Endothelial cell of umbilical vein (primary cell): Measurements from ENCODE around the gene MEPCE. TPM values are rescaled to one million over a fixed set of nuclear protein-coding genes. Genes with fewer than 3 reads are reported as not detected.

Experiments
- BruUV-seq: library from RNA; stranded (reverse); fragments of 400-500 nt; replicated peaks from 2 replicates; lab custom pipeline; 2021; lab: Mats Ljungman, UMichigan
- CTCF ChIA-PET: fragments of 300-600, 350-600 bp; sonication (Branson Sonifier 250); formaldehyde crosslinking; loops from one replicate; lab custom pipeline; 2021; ENCODE audit warnings: antibody characterized with exemption, inconsistent platforms; lab: Charles Lee
- POLR2A ChIA-PET: fragments of 300-600, 350-600 bp; sonication (Branson Sonifier 250); formaldehyde crosslinking; loops from one replicate; lab custom pipeline; 2021; ENCODE audit warnings: antibody characterized with exemption, inconsistent platforms; lab: Charles Lee
- DNase-seq: peaks from one replicate; pipeline ENCODE4 v3.0.0-alpha.2; 2011; ENCODE audit warnings: low read depth, low spot score
- FAIRE-seq: peaks from 2 replicates; lab custom pipeline; 2011; peaks lifted over from hg19 to GRCh38; lab: Jason Lieb, UNC
- H2AFZ ChIP-seq: 2 replicates; pipeline ENCODE4 v1.6.0; 2012; ENCODE audit warnings: low read depth, low read length, control low read depth, inconsistent platforms
- H3K27ac ChIP-seq: 2 replicates; pipeline ENCODE4 v1.5.1; 2011; ENCODE audit warnings: low read depth, mild to moderate bottlenecking, control low read depth, low read length, moderate library complexity; ENCODE audit not compliant: insufficient read depth
- H3K27me3 ChIP-seq, 2 experiments: 2 replicates each; pipeline versions ENCODE4 v1.6.0 to v1.6.1; 2011; ENCODE audit warnings: low read length in 2 of 2, mixed read lengths in 1 of 2; ENCODE audit not compliant: control insufficient read depth in 2 of 2, insufficient read depth in 2 of 2
- H3K36me3 ChIP-seq, 2 experiments: 2 replicates in 1 of 2; 3 replicates in 1 of 2; pipeline ENCODE4 v1.5.1; 2011; ENCODE audit warnings: low read length in 2 of 2, mild to moderate bottlenecking in 1 of 2, moderate library complexity in 1 of 2; ENCODE audit not compliant: control insufficient read depth in 2 of 2, insufficient read depth in 2 of 2; ENCODE audit errors: extremely low read depth in 1 of 2
- H3K4me1 ChIP-seq: 3 replicates; pipeline ENCODE4 v1.5.1; 2011; ENCODE audit warnings: mild to moderate bottlenecking, low read length; ENCODE audit not compliant: control insufficient read depth, insufficient read depth; ENCODE audit errors: extremely low read depth
- H3K4me2 ChIP-seq: 2 replicates; pipeline ENCODE4 v1.6.1; 2011; ENCODE audit warnings: low read length, control low read depth, mixed read lengths; ENCODE audit not compliant: insufficient read depth
- H3K4me3 ChIP-seq, 3 experiments: fragments of 200-600 bp in 1 of 3; sonication (generic), shearing (Covaris generic) in 1 of 3; replicated peaks in 1 of 3; 2 replicates each; pipeline ENCODE4 v1.5.1; 2011 to 2016; ENCODE audit warnings: control low read depth in 3 of 3, low read length in 3 of 3, mild to moderate bottlenecking in 2 of 3, inconsistent platforms in 1 of 3, low read depth in 1 of 3, moderate library complexity in 1 of 3; ENCODE audit not compliant: insufficient read depth in 1 of 3
- H3K79me2 ChIP-seq: 2 replicates; pipeline ENCODE4 v1.6.0; 2012; ENCODE audit warnings: low read length, inconsistent platforms; ENCODE audit not compliant: control insufficient read depth, insufficient read depth
- H3K9ac ChIP-seq: replicated peaks from 2 replicates; pipeline ENCODE3; 2011; ENCODE audit warnings: low read length, control low read depth; ENCODE audit not compliant: insufficient read depth; ENCODE audit errors: extremely low read depth
- H3K9me1 ChIP-seq: replicated peaks from 3 replicates; pipeline ENCODE4 v1.6.0; 2011; ENCODE audit warnings: mild to moderate bottlenecking, low read length; ENCODE audit not compliant: control insufficient read depth, insufficient read depth; ENCODE audit errors: extremely low read depth
- H3K9me3 ChIP-seq: replicated peaks from 2 replicates; pipeline ENCODE4 v1.5.1; 2012; ENCODE audit warnings: low read length, inconsistent platforms; ENCODE audit not compliant: control insufficient read depth, insufficient read depth
- H4K20me1 ChIP-seq: replicated peaks from 2 replicates; pipeline ENCODE3; 2011; ENCODE audit warnings: mild to moderate bottlenecking, low read length; ENCODE audit not compliant: control insufficient read depth, insufficient read depth; ENCODE audit errors: extremely low read depth
- CTCF ChIP-seq, 2 donors: IDR thresholded peaks; 1 replicate in 1 of 2; 2 replicates in 1 of 2; pipeline ENCODE4 v1.5.1; 2011; ENCODE audit warnings: low read length in 2 of 2, mild to moderate bottlenecking in 2 of 2, moderate library complexity in 2 of 2, control low read depth in 1 of 2, inconsistent platforms in 1 of 2, low read depth in 1 of 2; ENCODE audit not compliant: insufficient read depth in 1 of 2; ENCODE audit errors: extremely low read depth in 1 of 2
- EZH2 ChIP-seq: IDR thresholded peaks from 2 replicates; pipeline ENCODE4 v1.6.1; 2012; ENCODE audit warnings: borderline replicate concordance, low read depth, mild to moderate bottlenecking, moderate library complexity, low read length, inconsistent platforms; ENCODE audit not compliant: severe bottlenecking
- FOS ChIP-seq: IDR thresholded peaks from 2 replicates; pipeline ENCODE4 v1.6.1; 2011; ENCODE audit warnings: mild to moderate bottlenecking, low read length, moderate library complexity, borderline replicate concordance; ENCODE audit not compliant: insufficient read depth
- GATA2 ChIP-seq: IDR thresholded peaks from 2 replicates; pipeline ENCODE4 v1.7.0; 2011; ENCODE audit warnings: low read depth, mild to moderate bottlenecking, moderate library complexity, mixed read lengths, low read length; ENCODE audit not compliant: insufficient read length, insufficient read depth
- JUN ChIP-seq: IDR thresholded peaks from 2 replicates; pipeline ENCODE4 v1.6.1; 2011; ENCODE audit warnings: borderline replicate concordance, low read depth; ENCODE audit not compliant: insufficient read length, insufficient read depth
- MYC ChIP-seq: IDR thresholded peaks from one replicate; pipeline ENCODE4 v1.6.1; 2011; ENCODE audit warnings: mild to moderate bottlenecking, low read depth, low read length
- POLR2A ChIP-seq: IDR thresholded peaks from 2 replicates; pipeline ENCODE4 v1.6.1; 2012; ENCODE audit warnings: low read depth, mild to moderate bottlenecking, control low read depth, low read length
- POLR2AphosphoS5 ChIP-seq: IDR thresholded peaks from 2 replicates; pipeline ENCODE4 v1.6.1; 2012; ENCODE audit warnings: low read depth, mild to moderate bottlenecking, control low read depth, low read length, moderate library complexity; ENCODE audit not compliant: insufficient read depth
- dilution Hi-C: fragments of 300-500 bp; cut with MboI; formaldehyde crosslinking; loops from one replicate; pipeline ENCODE4 v1.15.0; 2019; ENCODE audit warnings: low sequenced_read_pairs; ENCODE audit not compliant: extremely low pct_ligation_motif_present
- intact Hi-C: fragments of 100-400 bp; cut with micrococcal nuclease; formaldehyde crosslinking; loops from one replicate; pipeline ENCODE4 v1.10.0; 2022
- polyA plus RNA-seq, 4 experiments: library from polyadenylated mRNA; depleted of rRNA in 3 of 4; stranded (reverse) in 3 of 4; unstranded in 1 of 4; fragments of >200 nt; gene quantifications; 2 replicates each; pipeline versions ENCODE4 v1.2.1 to v1.2.3, GENCODE V29; 2011 to 2012; ENCODE audit warnings: missing spikeins in 1 of 4
- total RNA-seq: library from RNA; stranded (reverse); gene quantifications from 2 replicates; pipeline ENCODE4 v1.2.3, GENCODE V29; 2021
- TF ChIP-seq, protein P1 (sequence below): IDR thresholded peaks from 2 replicates; pipeline ENCODE4 v1.6.1; 2011; ENCODE audit not compliant: insufficient read depth, insufficient read length

Gene MEPCE
- total and polyA plus RNA-seq, 2 donors (not counting 3 experiments of a cell fraction or from before 2014, with no cell fraction given): 23.3 to 45.8 TPM

- intact Hi-C loops (no loop called here), dilution Hi-C loops (no loop called here)
- no TSS peak for BruUV-seq
- CTCF ChIA-PET: interaction anchor here (1.0 to 1.6 kb wide), 2 partner anchors 13 to 31 kb away, joined by 3 read pairs; no protein-coding TSS in a partner anchor
- Histone ChIP-seq H3K4me1 (no peaks in the 10 kb centered on the region), H4K20me1 (no peaks in the 10 kb centered on the region), H3K4me2 (no peak overlapping the region), H3K9me1 (no peaks in the 10 kb centered on the region), H3K79me2 (no peaks in the 10 kb centered on the region), H2AFZ (no peak overlapping the region), H3K9me3 (no peaks in the 10 kb centered on the region), H3K4me3 (no peak overlapping the region), H3K27ac (no peak overlapping the region), H3K36me3 (no peaks in the 10 kb centered on the region), H3K9ac (no peak overlapping the region), H3K27me3 (peaks cover 5 to 20% of the 10 kb centered on the region in 2 experiments)
- no peak for FAIRE-seq
- no peak for DNase-seq
- POLR2A ChIA-PET: no interaction called here
- TF ChIP-seq CTCF (IDR thresholded peaks at IDR 0.05; ENCODE audit: extremely low read depth in 1 of 2, insufficient read depth in 1 of 2, low read depth in 1 of 2, low read length in 2 of 2): no peak
- TF ChIP-seq EZH2: no peak
- no peak for TF ChIP-seq POLR2AphosphoS5
- no peak for TF ChIP-seq JUN
- TF ChIP-seq MYC: no peak
- TF ChIP-seq, protein P1, sequence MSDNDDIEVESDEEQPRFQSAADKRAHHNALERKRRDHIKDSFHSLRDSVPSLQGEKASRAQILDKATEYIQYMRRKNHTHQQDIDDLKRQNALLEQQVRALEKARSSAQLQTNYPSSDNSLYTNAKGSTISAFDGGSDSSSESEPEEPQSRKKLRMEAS: no peak
- no peak for TF ChIP-seq POLR2A
- no peak for TF ChIP-seq GATA2
- TF ChIP-seq FOS: no peak
These were observed 35.6 kb upstream of the MEPCE start for GRCh38 chr7:100394077-100394476.
